PC-3 (cell line): Measurements from ENCODE around the gene LRRC75B. TPM values are rescaled to one million over a fixed set of nuclear protein-coding genes. Genes with fewer than 3 reads are reported as not detected.

ENCODE experiments used
- ATAC-seq: fragments of 200-7000 bp; cut with Tn5 transposase; 2 replicates; pipeline ENCODE4 v1.9.1; 2020; ENCODE audit warnings: mild to moderate bottlenecking, moderate library complexity
- BruUV-seq: library from RNA; stranded (reverse); fragments of 400-500 nt; replicated peaks from 2 replicates; lab custom pipeline; 2021; lab: Mats Ljungman, UMichigan
- CTCF ChIA-PET: fragments of 300-600 bp; sonication (Branson Sonifier 250); formaldehyde crosslinking; loops from one replicate; lab custom pipeline; 2022; ENCODE audit warnings: antibody characterized with exemption; lab: Charles Lee
- POLR2A ChIA-PET: fragments of 300-600 bp; sonication (Branson Sonifier 250); formaldehyde crosslinking; loops from one replicate; lab custom pipeline; 2022; ENCODE audit warnings: antibody characterized with exemption; ENCODE audit not compliant: unreplicated experiment; lab: Charles Lee
- DNase-seq: peaks from one replicate; pipeline ENCODE4 v3.0.0-alpha.2; 2015
- H2AFZ ChIP-seq: fragments of 300-600 bp; sonication (generic); 2 replicates; pipeline ENCODE4 v1.6.0; 2016; ENCODE audit warnings: antibody characterized with exemption, low read length
- H3F3A ChIP-seq: fragments of 300-600 bp; sonication (generic); one replicate; pipeline ENCODE4 v1.6.0; 2017; ENCODE audit warnings: antibody characterized with exemption, low read length, control low read depth, mild to moderate bottlenecking; ENCODE audit not compliant: unreplicated experiment
- H3K27ac ChIP-seq: fragments of 300-600 bp; sonication (generic); 2 replicates; pipeline ENCODE4 v1.5.1; 2016; ENCODE audit warnings: mild to moderate bottlenecking, low read length
- H3K27me3 ChIP-seq: fragments of 300-600 bp; sonication (generic); 2 replicates; pipeline ENCODE4 v1.6.1; 2016; ENCODE audit warnings: low read length, mixed read lengths
- H3K36me3 ChIP-seq: fragments of 300-600 bp; sonication (generic); 2 replicates; pipeline ENCODE4 v1.6.1; 2016; ENCODE audit warnings: low read depth, mixed run types, low read length, mixed read lengths
- H3K4me1 ChIP-seq: fragments of 300-600 bp; sonication (generic); 2 replicates; pipeline ENCODE4 v1.5.1; 2016; ENCODE audit warnings: low read length; ENCODE audit not compliant: insufficient read depth
- H3K4me2 ChIP-seq: fragments of 300-600 bp; sonication (generic); 2 replicates; pipeline ENCODE4 v1.6.0; 2016; ENCODE audit warnings: low read length
- H3K4me3 ChIP-seq: fragments of 300-600 bp; sonication (generic); 2 replicates; pipeline ENCODE4 v1.5.1; 2016; ENCODE audit warnings: mild to moderate bottlenecking, low read length, mixed read lengths
- H3K79me2 ChIP-seq: fragments of 300-600 bp; sonication (generic); 2 replicates; pipeline ENCODE4 v1.6.1; 2017; ENCODE audit warnings: low read length, mixed read lengths
- H3K9ac ChIP-seq: fragments of 300-600 bp; sonication (generic); 2 replicates; pipeline ENCODE4 v1.6.0; 2016; ENCODE audit warnings: mild to moderate bottlenecking, low read length
- H3K9me2 ChIP-seq: fragments of 300-600 bp; sonication (generic); replicated peaks from 2 replicates; pipeline ENCODE4 v1.6.1; 2016; ENCODE audit warnings: mixed run types, low read length, mixed read lengths
- H3K9me3 ChIP-seq: fragments of 300-600 bp; sonication (generic); 2 replicates; pipeline ENCODE4 v1.6.1; 2016; ENCODE audit warnings: low read length, mixed read lengths
- H4K20me1 ChIP-seq: fragments of 300-600 bp; sonication (generic); 2 replicates; pipeline ENCODE4 v1.6.1; 2016; ENCODE audit warnings: low read length, mixed read lengths
- CTCF ChIP-seq: fragments of 300-600 bp; sonication (generic); conservative IDR thresholded peaks from 2 replicates; pipeline ENCODE4 v1.5.1; 2017; ENCODE audit warnings: antibody characterized with exemption, low read depth, mild to moderate bottlenecking, low read length
- EZH2 ChIP-seq: fragments of 300-600 bp; sonication (generic); IDR thresholded peaks from one replicate; pipeline ENCODE4 v1.6.1; 2017; ENCODE audit warnings: antibody characterized with exemption, mild to moderate bottlenecking, low read length; ENCODE audit not compliant: unreplicated experiment
- EZH2phosphoT487 ChIP-seq: fragments of 300-600 bp; sonication (generic); IDR thresholded peaks from 2 replicates; pipeline ENCODE4 v1.6.1; 2018; ENCODE audit warnings: mild to moderate bottlenecking, antibody characterized with exemption, low read length, borderline replicate concordance
- intact Hi-C: fragments of 100-400 bp; cut with micrococcal nuclease; formaldehyde crosslinking; loops from 2 replicates; pipeline ENCODE4 v1.9.0; 2023
- total RNA-seq: library from RNA; depleted of rRNA; stranded (reverse); fragments of >200 nt; gene quantifications from 2 replicates; pipeline ENCODE4 v1.2.3, GENCODE V29; 2014

The LRRC75B gene
- total RNA-seq, 1 experiment from 2014 or later = 4.5 TPM

- no peak for TF ChIP-seq EZH2phosphoT487
- TF ChIP-seq CTCF = no peak
- TF ChIP-seq EZH2 = no peak
- ChIA-PET CTCF (no interaction called here), POLR2A (interaction anchor here (0.6 kb wide), 1 partner anchor 1825 kb away, joined by 3 read pairs; no protein-coding TSS in a partner anchor)
- BruUV-seq = no TSS peak
- Histone ChIP-seq H3K4me2 (no peak overlapping the region), H3F3A (no peaks in the 10 kb centered on the region), H3K9ac (no peak overlapping the region), H3K4me3 (no peak overlapping the region), H3K9me2 (no peaks in the 10 kb centered on the region), H3K79me2 (no peaks in the 10 kb centered on the region), H3K36me3 (no peaks in the 10 kb centered on the region), H3K27me3 (no peaks in the 10 kb centered on the region), H2AFZ (no peak overlapping the region), H3K27ac (no peak overlapping the region), H4K20me1 (no peaks in the 10 kb centered on the region), H3K9me3 (no peaks in the 10 kb centered on the region), H3K4me1 (no peaks in the 10 kb centered on the region)
- DNase-seq (no peak), ATAC-seq (no peak)
- intact Hi-C loops = no loop called here
These were observed 4.0 kb downstream of the LRRC75B start for GRCh38 chr22:24588757-24589481.

- Histone ChIP-seq H3K9me2 (no peaks in the 10 kb centered on the region), H3K9me3 (no peaks in the 10 kb centered on the region), H3K27ac (no peak overlapping the region), H3F3A (no peaks in the 10 kb centered on the region), H3K36me3 (no peaks in the 10 kb centered on the region), H3K27me3 (no peaks in the 10 kb centered on the region), H3K4me1 (no peaks in the 10 kb centered on the region), H3K4me2 (no peak overlapping the region), H2AFZ (no peak overlapping the region), H4K20me1 (no peaks in the 10 kb centered on the region), H3K9ac (no peak overlapping the region), H3K4me3 (no peak overlapping the region), H3K79me2 (no peaks in the 10 kb centered on the region)
- peak; percentile 22 for DNase-seq
- ChIA-PET CTCF (no interaction called here), POLR2A (interaction anchor here (0.6 kb wide), 1 partner anchor 1826 kb away, joined by 3 read pairs; no protein-coding TSS in a partner anchor)
- TF ChIP-seq CTCF = no peak
- no peak for TF ChIP-seq EZH2
- TF ChIP-seq EZH2phosphoT487 = no peak
- no TSS peak for BruUV-seq
- no peak for ATAC-seq
- intact Hi-C loops = no loop called here
These were observed 4.5 kb downstream of the LRRC75B start for GRCh38 chr22:24588381-24588756.

- CTCF ChIA-PET = no interaction called here
- H4K20me1 ChIP-seq = no peaks in the 10 kb centered on the region
- ATAC-seq (no peak), DNase-seq (no peak)
- no peaks in the 10 kb centered on the region for H3K36me3 ChIP-seq
- no peak overlapping the region for H2AFZ ChIP-seq
- H3K9me3 ChIP-seq = no peaks in the 10 kb centered on the region
- intact Hi-C loops = no loop called here
- no peaks in the 10 kb centered on the region for H3K9me2 ChIP-seq
- no peak for TF ChIP-seq CTCF
- no peak for TF ChIP-seq EZH2
- TF ChIP-seq EZH2phosphoT487 = no peak
- POLR2A ChIA-PET = no interaction called here
- no peaks in the 10 kb centered on the region for H3K27me3 ChIP-seq
- H3F3A ChIP-seq = no peaks in the 10 kb centered on the region
- no peak overlapping the region for H3K4me2 ChIP-seq
- H3K79me2 ChIP-seq = no peaks in the 10 kb centered on the region
- H3K4me3 ChIP-seq = no peak overlapping the region
- H3K9ac ChIP-seq = no peak overlapping the region
- no peak overlapping the region for H3K27ac ChIP-seq
- no TSS peak for BruUV-seq
- no peaks in the 10 kb centered on the region for H3K4me1 ChIP-seq
These were observed 4.9 kb downstream of the LRRC75B start for GRCh38 chr22:24587948-24588347.
